ENCODE results near the gene CHI3L1.

Gene CHI3L1

DNA sequence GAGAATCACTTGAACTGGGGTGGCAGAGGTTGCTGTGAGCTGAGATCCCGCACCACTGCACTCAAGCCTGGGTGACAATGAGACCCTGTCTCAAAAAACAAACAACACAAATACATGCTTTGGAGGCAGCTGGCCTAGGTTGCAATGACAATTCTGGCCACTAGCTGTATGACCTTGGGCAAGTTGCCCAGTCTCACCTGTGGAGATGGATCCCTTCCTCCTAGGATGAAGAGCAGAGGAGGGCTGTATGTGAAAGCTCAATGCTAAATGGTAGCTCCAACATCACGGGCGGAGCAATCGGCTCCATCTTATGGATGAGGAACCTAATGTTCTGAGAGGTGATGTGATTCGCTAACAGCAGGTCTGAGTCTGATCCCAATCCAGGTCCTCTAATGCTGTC lies 38.4 kb downstream of the CHI3L1 start:
- H3K36me3 ChIP-seq (ENCODE audit: control insufficient read depth in 2 of 2, insufficient read depth in 2 of 2, low read length in 2 of 2), result no peaks in the 10 kb centered on the region
- no peak overlapping the region for H3K4me3 ChIP-seq (ENCODE audit: low read length in 2 of 2)
- H3K9ac ChIP-seq (ENCODE audit: low read length in 2 of 2), result no peak overlapping the region
- no peaks in the 10 kb centered on the region for H3K4me1 ChIP-seq (ENCODE audit: control insufficient read depth, insufficient read depth, low read length)
- no peak overlapping the region for H3K27ac ChIP-seq (ENCODE audit: low read length)
- no peaks in the 10 kb centered on the region for H3K9me3 ChIP-seq (ENCODE audit: control insufficient read depth in 2 of 2, low read length in 2 of 2)
- H3K27me3 ChIP-seq (ENCODE audit: control insufficient read depth in 1 of 2, insufficient read depth in 2 of 2, low read length in 2 of 2), result no peaks in the 10 kb centered on the region

DNA sequence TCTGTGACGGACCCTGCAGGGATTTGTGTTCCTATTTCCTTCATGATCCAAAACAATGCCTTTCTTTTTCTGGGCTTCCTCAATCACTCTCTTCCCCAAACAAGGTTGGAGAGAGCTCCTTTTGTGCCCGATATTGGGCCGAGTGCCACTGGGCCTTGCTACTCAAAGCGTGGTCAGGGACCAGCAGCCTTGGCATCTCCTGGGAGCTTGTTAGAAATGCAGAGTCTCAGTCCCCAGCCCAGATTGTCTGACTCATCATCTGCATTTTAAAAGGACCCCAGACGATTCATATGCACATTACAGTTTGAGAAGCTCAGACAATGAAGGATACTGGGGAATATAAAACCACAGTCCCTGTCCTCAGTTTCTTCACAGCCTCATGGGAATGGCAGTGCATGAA lies 39.1 kb downstream of the CHI3L1 start:
- no peaks in the 10 kb centered on the region for H3K27me3 ChIP-seq (ENCODE audit: control insufficient read depth in 1 of 2, insufficient read depth in 2 of 2, low read length in 2 of 2)
- H3K9ac ChIP-seq (ENCODE audit: low read length in 2 of 2), result no peak overlapping the region
- H3K4me1 ChIP-seq (ENCODE audit: control insufficient read depth, insufficient read depth, low read length), result no peaks in the 10 kb centered on the region
- H3K9me3 ChIP-seq (ENCODE audit: control insufficient read depth in 2 of 2, low read length in 2 of 2), result no peaks in the 10 kb centered on the region
- H3K27ac ChIP-seq (ENCODE audit: low read length), result no peak overlapping the region
- no peak overlapping the region for H3K4me3 ChIP-seq (ENCODE audit: low read length in 2 of 2)
- H3K36me3 ChIP-seq (ENCODE audit: control insufficient read depth in 2 of 2, insufficient read depth in 2 of 2, low read length in 2 of 2), result no peaks in the 10 kb centered on the region

DNA sequence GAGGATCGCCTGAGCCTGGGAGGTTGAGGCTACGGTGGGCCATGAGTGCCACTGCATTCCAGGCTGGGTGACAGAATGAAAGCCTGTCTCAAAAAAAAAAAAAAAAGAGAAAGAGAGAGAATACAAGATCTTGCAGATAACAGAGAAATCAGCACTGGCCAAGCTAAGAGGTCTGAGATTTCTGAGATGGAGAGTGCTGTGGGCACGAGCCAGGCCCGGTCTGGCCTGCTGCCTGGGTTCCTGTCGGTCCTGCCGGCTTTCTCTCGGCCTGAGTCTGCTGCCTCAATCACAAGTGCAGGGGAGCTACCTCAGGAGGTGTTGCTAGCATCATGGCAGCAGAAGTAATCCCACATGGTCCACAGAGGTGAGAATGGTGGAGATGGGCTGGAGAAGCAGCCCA lies 40.0 kb downstream of the CHI3L1 start:
- no peak overlapping the region for H3K4me3 ChIP-seq (ENCODE audit: low read length in 2 of 2)
- no peaks in the 10 kb centered on the region for H3K4me1 ChIP-seq (ENCODE audit: control insufficient read depth, insufficient read depth, low read length)
- no peaks in the 10 kb centered on the region for H3K9me3 ChIP-seq (ENCODE audit: control insufficient read depth in 2 of 2, low read length in 2 of 2)
- no peaks in the 10 kb centered on the region for H3K36me3 ChIP-seq (ENCODE audit: control insufficient read depth in 2 of 2, insufficient read depth in 2 of 2, low read length in 2 of 2)
- no peak overlapping the region for H3K27ac ChIP-seq (ENCODE audit: low read length)
- H3K27me3 ChIP-seq (ENCODE audit: control insufficient read depth in 1 of 2, insufficient read depth in 2 of 2, low read length in 2 of 2), result peaks cover 0 to 2% of the 10 kb centered on the region in 2 donors
- no peak overlapping the region for H3K9ac ChIP-seq (ENCODE audit: low read length in 2 of 2)

DNA sequence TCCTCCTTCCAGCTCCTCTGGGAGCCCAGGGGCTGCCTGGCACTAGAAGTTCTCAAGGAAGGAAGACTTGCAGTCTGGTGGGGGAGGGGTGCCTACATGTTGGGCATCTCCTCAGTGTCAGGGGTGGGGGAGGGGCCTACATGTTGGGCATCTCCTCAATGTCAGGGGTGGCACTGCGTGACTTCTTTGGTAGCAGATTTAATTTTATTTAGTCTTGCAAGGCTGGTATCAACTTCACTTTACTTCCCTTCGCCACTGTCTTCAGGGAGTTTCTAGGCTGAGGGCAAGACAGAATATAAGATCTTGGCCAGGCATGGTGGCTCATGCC lies 40.5 kb downstream of the CHI3L1 start:
- Histone ChIP-seq H3K27me3 (ENCODE audit: control insufficient read depth in 1 of 2, insufficient read depth in 2 of 2, low read length in 2 of 2) (peaks cover 0 to 2% of the 10 kb centered on the region in 2 donors), H3K27ac (ENCODE audit: low read length) (no peak overlapping the region), H3K4me3 (ENCODE audit: low read length in 2 of 2) (no peak overlapping the region), H3K9ac (ENCODE audit: low read length in 2 of 2) (no peak overlapping the region), H3K9me3 (ENCODE audit: control insufficient read depth in 2 of 2, low read length in 2 of 2) (no peaks in the 10 kb centered on the region), H3K4me1 (ENCODE audit: control insufficient read depth, insufficient read depth, low read length) (no peaks in the 10 kb centered on the region), H3K36me3 (ENCODE audit: control insufficient read depth in 2 of 2, insufficient read depth in 2 of 2, low read length in 2 of 2) (no peaks in the 10 kb centered on the region)

DNA sequence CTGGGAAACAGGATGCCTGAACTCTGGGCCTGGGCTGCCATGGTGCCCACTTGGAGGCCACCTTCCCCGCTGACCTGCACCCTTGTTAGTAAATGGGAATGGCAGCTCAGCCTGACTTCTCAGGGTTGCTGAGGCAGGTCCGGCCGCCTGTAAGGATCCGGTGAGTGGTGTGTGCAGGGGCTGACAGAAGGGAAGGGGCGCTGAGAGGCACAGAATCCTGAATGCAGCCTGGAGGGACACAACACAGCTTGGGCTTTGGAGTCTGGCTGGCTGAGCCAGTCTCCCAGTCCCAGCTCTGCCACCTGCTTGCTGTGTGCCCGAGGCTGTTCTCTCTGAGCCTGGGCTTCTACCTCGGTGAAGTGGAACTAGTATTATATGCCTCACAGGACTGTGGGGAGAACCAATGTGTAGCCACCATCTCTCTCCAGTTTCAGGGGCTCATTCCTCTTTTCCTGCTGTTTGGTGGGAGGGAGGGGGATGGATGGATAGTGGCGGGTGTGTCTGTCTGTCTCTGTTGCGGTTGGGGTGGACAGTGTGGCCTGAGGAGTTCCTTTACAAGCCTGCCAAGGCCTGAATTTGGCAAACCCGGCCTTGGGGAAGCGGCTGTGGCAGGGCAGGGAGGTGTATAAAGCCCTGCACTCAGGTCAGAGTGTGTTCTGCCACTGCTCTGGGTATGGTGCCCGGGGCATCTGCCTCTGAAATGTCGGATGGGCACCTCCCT lies 41.0 kb downstream of the CHI3L1 start:
- Histone ChIP-seq H3K9me3 (ENCODE audit: control insufficient read depth in 2 of 2, low read length in 2 of 2) (no peaks in the 10 kb centered on the region), H3K4me3 (ENCODE audit: low read length in 2 of 2) (no peak overlapping the region), H3K4me1 (ENCODE audit: control insufficient read depth, insufficient read depth, low read length) (no peaks in the 10 kb centered on the region), H3K27me3 (ENCODE audit: control insufficient read depth in 1 of 2, insufficient read depth in 2 of 2, low read length in 2 of 2) (peaks cover 0 to 3% of the 10 kb centered on the region in 2 donors), H3K27ac (ENCODE audit: low read length) (no peak overlapping the region), H3K9ac (ENCODE audit: low read length in 2 of 2) (no peak overlapping the region), H3K36me3 (ENCODE audit: control insufficient read depth in 2 of 2, insufficient read depth in 2 of 2, low read length in 2 of 2) (no peaks in the 10 kb centered on the region)

DNA sequence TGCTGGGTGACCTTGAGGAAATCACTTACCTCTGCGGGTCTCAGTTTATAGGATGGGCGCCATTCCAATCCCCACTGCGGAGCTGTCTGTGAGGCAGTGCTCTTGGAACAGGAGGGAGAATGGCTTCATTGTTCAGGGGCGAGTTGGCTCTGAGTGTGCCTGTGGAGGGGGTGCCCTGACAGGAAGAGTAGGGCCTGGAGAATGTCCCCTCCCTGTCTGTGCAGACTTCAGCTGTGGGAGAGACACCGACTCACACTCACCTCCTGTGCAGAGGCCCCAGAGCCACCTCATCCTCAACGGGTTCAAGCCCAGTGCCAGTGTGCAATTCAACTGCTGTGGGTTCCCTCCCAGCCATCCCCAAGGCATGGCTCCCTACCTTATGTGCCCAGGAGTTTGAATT lies 41.8 kb downstream of the CHI3L1 start:
- Histone ChIP-seq H3K4me3 (ENCODE audit: low read length in 2 of 2) (no peak overlapping the region), H3K9ac (ENCODE audit: low read length in 2 of 2) (no peak overlapping the region), H3K27me3 (ENCODE audit: control insufficient read depth in 1 of 2, insufficient read depth in 2 of 2, low read length in 2 of 2) (peaks cover 0 to 5% of the 10 kb centered on the region in 2 donors), H3K36me3 (ENCODE audit: control insufficient read depth in 2 of 2, insufficient read depth in 2 of 2, low read length in 2 of 2) (no peaks in the 10 kb centered on the region), H3K27ac (ENCODE audit: low read length) (no peak overlapping the region), H3K9me3 (ENCODE audit: control insufficient read depth in 2 of 2, low read length in 2 of 2) (no peaks in the 10 kb centered on the region), H3K4me1 (ENCODE audit: control insufficient read depth, insufficient read depth, low read length) (no peaks in the 10 kb centered on the region)

DNA sequence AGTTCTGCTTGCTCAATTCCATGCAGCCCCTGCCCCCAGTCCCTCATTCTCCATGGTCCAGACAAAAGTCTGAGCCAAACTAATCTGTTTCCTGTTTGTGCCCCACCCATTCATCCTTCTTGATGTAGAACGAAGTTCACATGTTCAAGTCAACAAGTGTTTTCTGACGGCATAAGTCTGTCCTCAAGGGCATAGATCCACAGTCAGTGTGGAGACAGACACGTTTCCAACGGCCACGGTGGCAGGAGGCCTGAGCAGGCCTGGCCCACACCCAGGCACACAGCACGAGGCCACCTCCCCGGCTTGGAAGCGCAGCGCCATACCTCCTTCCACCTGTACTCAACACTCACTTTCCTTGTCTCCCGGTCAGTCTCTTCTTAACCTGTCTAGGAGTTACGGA lies 42.9 kb downstream of the CHI3L1 start:
- no peak overlapping the region for H3K4me3 ChIP-seq (ENCODE audit: low read length in 2 of 2)
- no peaks in the 10 kb centered on the region for H3K4me1 ChIP-seq (ENCODE audit: control insufficient read depth, insufficient read depth, low read length)
- no peak overlapping the region for H3K9ac ChIP-seq (ENCODE audit: low read length in 2 of 2)
- peaks cover 0 to 7% of the 10 kb centered on the region in 2 donors for H3K27me3 ChIP-seq (ENCODE audit: control insufficient read depth in 1 of 2, insufficient read depth in 2 of 2, low read length in 2 of 2)
- no peak overlapping the region for H3K27ac ChIP-seq (ENCODE audit: low read length)
- H3K36me3 ChIP-seq (ENCODE audit: control insufficient read depth in 2 of 2, insufficient read depth in 2 of 2, low read length in 2 of 2), result no peaks in the 10 kb centered on the region
- H3K9me3 ChIP-seq (ENCODE audit: control insufficient read depth in 2 of 2, low read length in 2 of 2), result no peaks in the 10 kb centered on the region

DNA sequence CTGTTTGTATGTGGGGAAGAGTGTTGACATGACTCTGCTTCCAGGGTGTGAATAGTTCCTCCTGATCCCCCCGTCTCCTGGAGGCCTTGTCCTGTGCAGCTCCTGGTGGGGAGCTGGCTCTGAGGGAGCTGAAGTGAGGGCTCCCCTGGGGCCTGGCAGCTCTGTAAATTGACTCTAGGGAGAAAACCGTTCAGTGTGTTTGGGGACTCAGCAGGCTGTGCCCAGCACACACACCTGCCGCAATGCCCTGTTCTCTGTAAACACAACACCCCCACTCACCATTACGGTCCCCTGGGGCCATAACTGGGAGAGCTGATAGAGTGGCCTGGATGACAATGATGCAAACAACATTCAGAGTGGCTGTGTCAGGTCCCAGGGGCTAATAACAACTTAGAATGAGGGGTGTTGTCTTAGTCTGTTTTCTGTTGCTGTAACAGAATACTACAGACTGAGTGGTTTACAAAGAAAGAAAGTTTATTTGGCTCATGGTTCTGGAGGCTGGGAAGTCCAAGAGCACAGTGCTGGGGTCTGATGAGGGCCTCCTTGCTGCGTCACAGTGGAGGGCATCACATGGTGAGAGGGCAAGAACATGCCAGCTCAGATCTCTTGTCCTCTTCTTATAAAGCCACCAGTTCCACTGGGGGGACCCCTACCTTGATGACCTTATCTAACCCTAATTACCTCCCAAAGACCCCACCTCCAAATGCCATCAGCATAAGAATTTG lies 43.7 kb downstream of the CHI3L1 start:
- no peak overlapping the region for H3K4me3 ChIP-seq (ENCODE audit: low read length in 2 of 2)
- no peaks in the 10 kb centered on the region for H3K36me3 ChIP-seq (ENCODE audit: control insufficient read depth in 2 of 2, insufficient read depth in 2 of 2, low read length in 2 of 2)
- no peaks in the 10 kb centered on the region for H3K4me1 ChIP-seq (ENCODE audit: control insufficient read depth, insufficient read depth, low read length)
- peaks cover 0 to 7% of the 10 kb centered on the region in 2 donors for H3K27me3 ChIP-seq (ENCODE audit: control insufficient read depth in 1 of 2, insufficient read depth in 2 of 2, low read length in 2 of 2)
- H3K9ac ChIP-seq (ENCODE audit: low read length in 2 of 2), result no peak overlapping the region
- H3K27ac ChIP-seq (ENCODE audit: low read length), result no peak overlapping the region
- no peaks in the 10 kb centered on the region for H3K9me3 ChIP-seq (ENCODE audit: control insufficient read depth in 2 of 2, low read length in 2 of 2)

DNA sequence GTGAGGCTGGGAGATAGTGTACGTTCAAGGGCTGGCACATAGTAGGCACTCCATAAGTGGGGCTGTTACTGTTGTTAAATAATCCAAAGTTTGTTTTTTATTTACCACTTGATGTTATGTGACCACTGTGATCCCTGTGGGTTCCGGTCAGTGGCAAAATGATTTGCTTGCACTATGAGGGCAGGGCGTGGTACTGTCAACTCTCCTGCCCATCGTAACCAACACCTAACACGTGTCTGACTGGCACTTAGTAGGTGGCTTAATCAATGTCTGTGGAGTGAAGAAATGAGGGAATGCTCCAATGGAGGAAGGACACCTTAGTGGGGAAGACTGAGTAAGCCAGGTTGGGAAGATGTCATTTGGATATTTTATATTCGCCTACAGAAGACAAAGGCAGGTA lies 44.4 kb downstream of the CHI3L1 start:
- Histone ChIP-seq H3K27me3 (ENCODE audit: control insufficient read depth in 1 of 2, insufficient read depth in 2 of 2, low read length in 2 of 2) (peaks cover 0 to 7% of the 10 kb centered on the region in 2 donors), H3K9me3 (ENCODE audit: control insufficient read depth in 2 of 2, low read length in 2 of 2) (no peaks in the 10 kb centered on the region), H3K27ac (ENCODE audit: low read length) (no peak overlapping the region), H3K4me3 (ENCODE audit: low read length in 2 of 2) (no peak overlapping the region), H3K9ac (ENCODE audit: low read length in 2 of 2) (no peak overlapping the region), H3K4me1 (ENCODE audit: control insufficient read depth, insufficient read depth, low read length) (no peaks in the 10 kb centered on the region), H3K36me3 (ENCODE audit: control insufficient read depth in 2 of 2, insufficient read depth in 2 of 2, low read length in 2 of 2) (no peaks in the 10 kb centered on the region)

DNA sequence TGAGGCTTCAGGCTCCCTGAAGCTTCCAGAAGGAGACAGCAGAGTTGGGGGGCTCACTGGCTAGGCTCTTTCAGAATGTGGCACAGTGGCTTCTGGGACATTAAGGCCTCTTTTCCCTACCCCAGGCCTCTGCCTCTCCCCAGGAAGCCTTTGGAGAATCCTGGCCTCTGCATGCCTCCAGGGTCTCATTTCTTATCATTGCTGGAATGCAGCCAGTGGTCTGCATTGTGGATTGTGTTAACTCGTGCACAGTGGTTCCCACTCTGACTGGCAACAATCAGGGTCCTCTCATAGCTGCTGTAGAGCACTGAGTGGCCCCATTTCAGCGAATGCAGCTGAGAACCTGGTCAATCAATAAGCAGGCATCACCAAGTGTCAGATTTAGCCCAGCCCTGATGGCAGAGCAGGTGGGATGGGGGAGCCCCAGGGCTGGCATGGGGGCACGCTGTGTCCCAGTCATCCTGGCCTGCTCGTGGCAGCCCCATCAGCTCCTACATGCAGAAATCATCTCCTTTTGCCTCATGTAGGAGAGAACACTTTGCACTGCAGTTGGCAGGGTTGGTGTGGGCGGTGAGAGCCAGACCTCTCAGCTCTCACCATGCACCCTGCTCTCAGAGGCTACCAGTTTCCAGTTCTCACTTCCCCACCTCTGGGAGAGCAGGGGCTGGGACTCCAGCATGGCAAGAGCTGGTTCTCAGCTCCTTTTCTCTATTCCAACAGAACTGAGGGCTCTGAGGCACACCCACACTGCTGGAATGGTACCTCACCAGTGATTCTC lies 45.6 kb downstream of the CHI3L1 start:
- no peak overlapping the region for H3K9ac ChIP-seq (ENCODE audit: low read length in 2 of 2)

More for the DNA sequence above, 45.6 kb downstream of the CHI3L1 start:
- no peak overlapping the region for H3K4me3 ChIP-seq (ENCODE audit: low read length in 2 of 2)
- H3K27me3 ChIP-seq (ENCODE audit: control insufficient read depth in 1 of 2, insufficient read depth in 2 of 2, low read length in 2 of 2), result peaks cover 0 to 7% of the 10 kb centered on the region in 2 donors
- H3K9me3 ChIP-seq (ENCODE audit: control insufficient read depth in 2 of 2, low read length in 2 of 2), result no peaks in the 10 kb centered on the region
- no peak overlapping the region for H3K27ac ChIP-seq (ENCODE audit: low read length)
- H3K36me3 ChIP-seq (ENCODE audit: control insufficient read depth in 2 of 2, insufficient read depth in 2 of 2, low read length in 2 of 2), result no peaks in the 10 kb centered on the region
- H3K4me1 ChIP-seq (ENCODE audit: control insufficient read depth, insufficient read depth, low read length), result no peaks in the 10 kb centered on the region
